Skeletal muscle cell (primary cell): Measurements from ENCODE around the gene FAM13A.

Experiments
- DNase-seq: peaks from one replicate; pipeline ENCODE4 v3.0.0-alpha.2; 2010; ENCODE audit warnings: low read depth
- H3K4me3 ChIP-seq: 2 replicates; pipeline ENCODE4 v1.5.1; 2011; ENCODE audit warnings: low read depth, mild to moderate bottlenecking, control low read depth, low read length, moderate library complexity

Gene FAM13A

DNA sequence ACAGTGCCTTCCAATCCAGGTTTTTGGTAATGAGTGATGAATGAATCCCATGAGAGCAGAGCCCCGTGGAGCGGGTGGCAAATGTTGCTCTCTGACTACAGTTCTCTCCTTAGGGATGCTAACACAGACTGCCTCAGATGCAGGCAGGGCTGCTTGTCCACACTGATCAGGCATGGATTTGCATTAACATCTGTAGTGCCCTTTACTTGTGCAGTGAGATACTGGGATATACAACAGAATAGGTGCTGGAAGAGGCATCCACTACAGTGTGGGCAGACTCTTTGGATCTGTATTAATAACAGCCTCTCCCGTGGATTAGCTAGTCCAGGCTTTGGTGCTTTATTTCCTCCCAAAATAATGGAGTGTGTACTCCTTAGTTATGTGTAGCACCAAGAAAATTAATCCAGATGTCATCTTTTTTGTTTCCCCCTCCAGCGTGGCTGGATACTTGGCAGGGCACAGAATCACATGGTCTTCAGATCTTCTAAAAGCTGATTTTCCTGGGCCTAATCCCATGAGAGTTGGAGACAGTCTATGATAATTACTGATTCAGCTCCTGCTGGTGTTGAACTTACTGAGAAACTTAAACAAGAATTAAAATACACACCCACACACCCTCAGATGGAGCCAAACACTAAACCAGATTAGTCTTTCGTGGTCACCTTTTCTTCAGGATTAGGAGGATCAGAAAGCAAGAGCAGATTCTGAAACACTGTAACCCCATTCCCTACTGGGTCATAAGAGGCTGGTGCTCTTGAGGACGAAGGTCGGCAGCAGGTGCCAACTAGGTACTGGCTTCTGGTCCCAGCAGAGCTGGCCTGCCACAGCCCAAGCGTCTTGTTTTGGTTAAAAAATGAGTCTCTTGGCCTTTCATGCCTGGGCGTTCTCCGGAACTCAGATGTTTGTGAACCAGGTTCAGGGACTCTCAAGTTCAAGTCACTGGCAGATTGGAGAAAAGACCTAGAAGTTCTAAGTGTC, 336.2 kb downstream of the FAM13A start:
- no peak overlapping the region for H3K4me3 ChIP-seq
- DNase-seq: no peak

DNA sequence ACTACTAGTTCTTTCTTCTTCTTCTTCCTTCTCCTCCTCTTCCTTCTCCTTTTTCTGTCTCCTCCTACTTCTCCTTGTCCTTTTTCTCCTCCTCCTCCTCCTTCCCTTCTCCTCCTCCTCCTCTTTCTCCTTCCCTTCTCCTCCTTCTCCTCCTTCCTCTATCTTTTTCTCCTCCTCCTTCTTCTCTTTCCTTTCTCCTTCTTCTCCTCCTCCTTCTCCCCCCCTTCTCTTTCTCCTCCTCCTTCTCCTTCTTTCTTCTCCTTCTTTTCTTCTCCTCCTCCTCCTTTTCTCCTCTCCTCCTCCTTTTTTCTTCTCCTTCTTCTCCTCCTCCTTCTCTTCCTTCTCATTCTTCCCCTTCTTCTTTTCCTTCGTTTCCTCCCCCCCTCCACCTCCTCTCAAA, 337.6 kb downstream of the FAM13A start:
- no peak overlapping the region for H3K4me3 ChIP-seq
- DNase-seq: no peak

GRCh38 chr4:88718098-88718497, 338.9 kb downstream of the FAM13A start:
- no peak overlapping the region for H3K4me3 ChIP-seq
- DNase-seq: no peak

GRCh38 chr4:88713782-88714181, 343.2 kb downstream of the FAM13A start:
- no peak overlapping the region for H3K4me3 ChIP-seq
- no peak for DNase-seq

DNA sequence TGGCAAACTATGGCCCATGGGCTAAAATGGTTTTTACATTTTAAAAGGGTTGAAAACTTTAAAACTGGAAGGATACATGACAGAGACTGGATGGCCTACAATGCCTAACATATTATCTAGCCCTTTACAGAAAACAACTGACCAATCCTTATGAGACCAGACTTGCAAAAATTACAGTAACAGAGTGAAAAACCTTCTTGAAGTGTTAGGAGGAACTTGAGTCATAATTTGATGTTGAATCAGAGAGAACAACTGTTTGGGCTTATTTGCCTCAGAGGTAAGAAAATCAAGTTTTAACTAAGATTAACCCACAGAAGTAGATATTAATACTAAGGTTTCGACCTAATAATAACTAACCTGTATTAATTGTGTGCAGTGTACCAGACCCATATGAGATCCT, 347.0 kb downstream of the FAM13A start:
- no peak for DNase-seq
- H3K4me3 ChIP-seq: no peak overlapping the region

- no peak overlapping the region for H3K4me3 ChIP-seq
- DNase-seq: peak; percentile 33
Observed at GRCh38 chr4:88706574-88706973, 350.4 kb downstream of the FAM13A start.

GRCh38 chr4:88705805-88706492, 351.0 kb downstream of the FAM13A start:
- DNase-seq: no peak
- H3K4me3 ChIP-seq: no peak overlapping the region

- DNase-seq: no peak
- H3K4me3 ChIP-seq: no peak overlapping the region
Observed at GRCh38 chr4:88705223-88705622, 351.8 kb downstream of the FAM13A start.

DNA sequence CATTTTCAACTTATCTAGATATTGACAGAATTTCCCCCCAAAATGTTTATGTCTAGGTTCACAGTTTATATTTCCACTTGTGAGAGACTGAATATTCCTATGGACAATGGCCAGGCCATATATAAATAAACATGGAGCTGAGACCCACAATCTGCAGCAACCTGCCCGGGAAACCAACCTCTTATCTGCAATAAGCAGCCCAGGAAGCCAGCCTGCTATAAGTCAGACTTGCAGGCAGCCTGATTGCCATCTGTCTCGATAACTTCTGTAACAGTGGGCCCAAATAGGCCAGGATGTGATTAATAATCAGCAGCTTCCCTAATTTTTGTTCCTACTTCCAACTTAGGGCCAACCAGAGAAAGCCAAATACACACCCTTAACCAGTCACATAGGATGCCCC, 354.2 kb downstream of the FAM13A start:
- no peak for DNase-seq
- no peak overlapping the region for H3K4me3 ChIP-seq

GRCh38 chr4:88698519-88698918, 358.5 kb downstream of the FAM13A start:
- H3K4me3 ChIP-seq: no peak overlapping the region

GRCh38 chr4:88697588-88698329, 359.2 kb downstream of the FAM13A start, which contains the start of gene NAP1L5:
NAP1L5 (minus strand) TSS chr4:88697829; CDS start chr4:88697754, 75 bp downstream.
- DNase-seq: peak; percentile 49
- H3K4me3 ChIP-seq: peak within 1 kb of the TSS; percentile 52

More at GRCh38 chr4:88698519-88698918, 358.5 kb downstream of the FAM13A start:
- DNase-seq: no peak

- peak overlapping the region; percentile 52 for H3K4me3 ChIP-seq
- DNase-seq: no peak
Observed at GRCh38 chr4:88697141-88697540, 359.8 kb downstream of the FAM13A start.

DNA sequence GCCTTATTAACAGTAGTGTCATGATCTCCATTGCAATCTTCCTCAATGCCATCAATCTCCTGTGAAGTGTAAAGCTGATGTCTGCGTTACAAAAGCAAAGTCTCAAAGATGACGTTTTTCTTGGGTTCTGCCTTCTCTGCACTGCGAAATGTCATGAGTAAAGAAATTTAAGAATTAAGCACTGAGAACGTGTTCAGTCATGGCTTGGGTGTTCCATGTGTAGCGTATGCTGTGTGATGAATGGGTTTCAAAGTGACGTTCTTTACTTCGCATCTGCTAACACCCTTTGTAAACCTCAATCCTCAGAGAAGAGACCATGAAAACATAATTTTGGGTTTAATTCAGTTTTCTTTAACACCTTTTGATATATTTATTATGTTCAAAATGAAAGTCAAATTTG, 360.4 kb downstream of the FAM13A start:
- peak overlapping the region; percentile 52 for H3K4me3 ChIP-seq
- no peak for DNase-seq

GRCh38 chr4:88693792-88694191, 363.2 kb downstream of the FAM13A start:
- DNase-seq: no peak
- H3K4me3 ChIP-seq: no peak overlapping the region

- no peak for DNase-seq
Observed at GRCh38 chr4:88690355-88690754, 366.6 kb downstream of the FAM13A start.

DNA sequence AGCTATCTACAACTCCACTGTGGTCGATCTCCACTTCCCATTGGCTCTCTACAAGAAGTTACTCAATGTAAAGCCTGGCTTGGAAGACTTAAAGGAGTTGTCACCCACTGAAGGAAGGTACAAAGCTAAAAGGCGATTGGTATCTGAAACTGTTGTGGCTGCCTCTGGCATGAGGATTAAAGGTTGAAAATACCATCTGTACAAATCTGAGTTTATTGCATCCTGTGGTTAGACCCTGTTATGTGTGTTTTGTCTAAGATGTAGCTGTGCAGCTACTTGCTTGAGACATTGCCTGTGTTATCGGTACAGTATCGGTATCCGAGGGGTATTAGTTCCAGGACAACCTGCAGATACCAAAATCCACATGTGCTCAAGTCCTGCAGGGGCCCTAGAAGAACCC, 375.8 kb downstream of the FAM13A start:
- DNase-seq: no peak

More at GRCh38 chr4:88690355-88690754, 366.6 kb downstream of the FAM13A start:
- no peak overlapping the region for H3K4me3 ChIP-seq

More for the DNA sequence above, 375.8 kb downstream of the FAM13A start:
- no peak overlapping the region for H3K4me3 ChIP-seq
